Measurements from ENCODE around the gene TOPAZ1.
A peak's percentile ranks its signal among the peaks of the same experiment; 100 is the strongest.
"Not testable (repeated sequence)": the region's sequence is repeated elsewhere in the genome, so short reads cannot be mapped to it uniquely, and the experiment has no call there.

The TOPAZ1 gene

GRCh38 chr3:44343421-44343820, 101.7 kb downstream of the TOPAZ1 start:
- peaks cover 6 to 19% (median 13%) of the 10 kb centered on the region in 4 experiments for H3K4me1 ChIP-seq (ENCODE audit: control extremely low read depth in 1 of 4, control insufficient read depth in 4 of 4, insufficient read depth in 4 of 4, low read length in 3 of 4)
- DNase-seq, result no peak
- ChIA-PET POLR2A (no interaction called here), CTCF (interaction anchor here (1.2 to 1.9 kb wide), 2 partner anchors 19 to 96 kb away, joined by 3 to 7 read pairs; no protein-coding TSS in a partner anchor)
- no peak overlapping the region for H3K4me3 ChIP-seq (ENCODE audit: control insufficient read depth in 1 of 7, extremely low read depth in 1 of 7, insufficient read depth in 4 of 7, low read depth in 2 of 7, low read length in 6 of 7)
- H3K36me3 ChIP-seq (ENCODE audit: control insufficient read depth in 4 of 4, insufficient read depth in 4 of 4, low read length in 3 of 4), result no peaks in the 10 kb centered on the region
- H3K9me3 ChIP-seq (ENCODE audit: control extremely low read depth in 1 of 5, control insufficient read depth in 4 of 5, insufficient read depth in 2 of 5, low read depth in 1 of 5, low read length in 4 of 5), result no peaks in the 10 kb centered on the region
- no peaks in the 10 kb centered on the region for H3K27me3 ChIP-seq (replicated peaks in 2 of 5; ENCODE audit: control insufficient read depth in 4 of 5, insufficient read depth in 5 of 5, low read length in 4 of 5)
- H3K27ac ChIP-seq (ENCODE audit: insufficient read depth in 1 of 2, low read depth in 1 of 2, low read length in 2 of 2, poor library complexity in 1 of 2, severe bottlenecking in 2 of 2), result no peak overlapping the region

GRCh38 chr3:44346590-44346989, 104.9 kb downstream of the TOPAZ1 start:
- WGBS (ENCODE audit: insufficient coverage), result 98% methylated on average over 6 of the region's 6 CpGs
- H3K27ac ChIP-seq (ENCODE audit: insufficient read depth in 1 of 2, low read depth in 1 of 2, low read length in 2 of 2, poor library complexity in 1 of 2, severe bottlenecking in 2 of 2); POLR2A ChIA-PET; DNase-seq; H3K27me3 ChIP-seq (replicated peaks in 2 of 5; ENCODE audit: control insufficient read depth in 4 of 5, insufficient read depth in 5 of 5, low read length in 4 of 5); CTCF ChIA-PET; H3K9me3 ChIP-seq (ENCODE audit: control extremely low read depth in 1 of 5, control insufficient read depth in 4 of 5, insufficient read depth in 2 of 5, low read depth in 1 of 5, low read length in 4 of 5); H3K4me3 ChIP-seq (ENCODE audit: control insufficient read depth in 1 of 7, extremely low read depth in 1 of 7, insufficient read depth in 4 of 7, low read depth in 2 of 7, low read length in 6 of 7); H3K36me3 ChIP-seq (ENCODE audit: control insufficient read depth in 4 of 4, insufficient read depth in 4 of 4, low read length in 3 of 4); H3K4me1 ChIP-seq (ENCODE audit: control extremely low read depth in 1 of 4, control insufficient read depth in 4 of 4, insufficient read depth in 4 of 4, low read length in 3 of 4): not testable (repeated sequence)

- H3K27me3 ChIP-seq (replicated peaks in 2 of 5; ENCODE audit: control insufficient read depth in 4 of 5, insufficient read depth in 5 of 5, low read length in 4 of 5), result no peaks in the 10 kb centered on the region
- peaks cover 0 to 13% (median 6%) of the 10 kb centered on the region in 4 experiments for H3K36me3 ChIP-seq (ENCODE audit: control insufficient read depth in 4 of 4, insufficient read depth in 4 of 4, low read length in 3 of 4)
- DNase-seq, result no peak
- peaks cover 0 to 2% (median 1%) of the 10 kb centered on the region in 5 experiments for H3K9me3 ChIP-seq (ENCODE audit: control extremely low read depth in 1 of 5, control insufficient read depth in 4 of 5, insufficient read depth in 2 of 5, low read depth in 1 of 5, low read length in 4 of 5)
- 95% methylated on average over 5 of the region's 6 CpGs for WGBS (ENCODE audit: insufficient coverage)
- no peak overlapping the region for H3K27ac ChIP-seq (ENCODE audit: insufficient read depth in 1 of 2, low read depth in 1 of 2, low read length in 2 of 2, poor library complexity in 1 of 2, severe bottlenecking in 2 of 2)
- no peak overlapping the region for H3K4me3 ChIP-seq (ENCODE audit: control insufficient read depth in 1 of 7, extremely low read depth in 1 of 7, insufficient read depth in 4 of 7, low read depth in 2 of 7, low read length in 6 of 7)
- ChIA-PET CTCF (no interaction called here), POLR2A (no interaction called here)
- H3K4me1 ChIP-seq (ENCODE audit: control extremely low read depth in 1 of 4, control insufficient read depth in 4 of 4, insufficient read depth in 4 of 4, low read length in 3 of 4), result no peaks in the 10 kb centered on the region
Observed at GRCh38 chr3:44348993-44349392, 107.3 kb downstream of the TOPAZ1 start.

GRCh38 chr3:44353355-44353924, 111.8 kb downstream of the TOPAZ1 start:
- H3K9me3 ChIP-seq (ENCODE audit: control extremely low read depth in 1 of 5, control insufficient read depth in 4 of 5, insufficient read depth in 2 of 5, low read depth in 1 of 5, low read length in 4 of 5), result peaks cover 0 to 2% (median 1%) of the 10 kb centered on the region in 5 experiments
- H3K27ac ChIP-seq (ENCODE audit: insufficient read depth in 1 of 2, low read depth in 1 of 2, low read length in 2 of 2, poor library complexity in 1 of 2, severe bottlenecking in 2 of 2), result no peak overlapping the region
- no CpG with 5 or more reads among the region's 1 CpG for WGBS (ENCODE audit: insufficient coverage)
- no peak overlapping the region for H3K4me3 ChIP-seq (ENCODE audit: control insufficient read depth in 1 of 7, extremely low read depth in 1 of 7, insufficient read depth in 4 of 7, low read depth in 2 of 7, low read length in 6 of 7)
- no peaks in the 10 kb centered on the region for H3K4me1 ChIP-seq (ENCODE audit: control extremely low read depth in 1 of 4, control insufficient read depth in 4 of 4, insufficient read depth in 4 of 4, low read length in 3 of 4)
- POLR2A ChIA-PET, result no interaction called here
- H3K27me3 ChIP-seq (replicated peaks in 2 of 5; ENCODE audit: control insufficient read depth in 4 of 5, insufficient read depth in 5 of 5, low read length in 4 of 5), result no peaks in the 10 kb centered on the region
- no peak for DNase-seq
- peaks cover 0 to 19% (median 8%) of the 10 kb centered on the region in 4 experiments for H3K36me3 ChIP-seq (ENCODE audit: control insufficient read depth in 4 of 4, insufficient read depth in 4 of 4, low read length in 3 of 4)
- CTCF ChIA-PET, result no interaction called here

DNA sequence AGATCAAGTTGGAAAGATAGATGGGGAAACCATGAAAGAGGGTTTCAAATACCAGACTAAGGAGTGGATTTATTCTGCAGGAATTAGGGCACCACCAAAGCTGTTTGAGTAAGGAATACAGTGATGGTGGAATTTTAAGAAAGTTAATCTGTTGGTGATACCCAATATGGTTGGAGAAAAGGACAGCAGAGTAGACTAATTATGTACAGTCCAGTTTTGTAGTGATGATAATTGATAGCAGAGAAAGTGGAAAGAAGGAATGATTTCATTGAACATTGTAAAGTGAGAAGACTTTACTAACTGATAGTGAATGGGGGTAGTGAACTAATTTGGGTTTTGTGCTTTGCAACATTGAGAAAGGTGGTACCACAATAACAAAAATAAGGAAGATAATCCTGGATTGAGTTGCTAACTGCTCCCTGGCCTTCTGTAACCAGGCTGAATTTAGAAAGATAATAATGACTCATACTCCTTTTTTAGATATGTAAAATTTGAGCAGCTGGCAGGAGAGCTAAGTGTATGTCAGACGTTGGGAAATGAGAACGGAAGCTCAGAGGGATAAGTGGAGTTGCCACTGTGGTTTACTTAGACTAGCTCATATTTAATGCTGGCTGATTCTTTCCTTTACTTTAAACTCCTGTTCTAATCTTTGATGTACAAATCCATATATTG, 113.8 kb downstream of the TOPAZ1 start:
- Histone ChIP-seq H3K4me1 (ENCODE audit: control extremely low read depth in 1 of 4, control insufficient read depth in 4 of 4, insufficient read depth in 4 of 4, low read length in 3 of 4) (no peaks in the 10 kb centered on the region), H3K4me3 (ENCODE audit: control insufficient read depth in 1 of 7, extremely low read depth in 1 of 7, insufficient read depth in 4 of 7, low read depth in 2 of 7, low read length in 6 of 7) (no peak overlapping the region), H3K27me3 (replicated peaks in 2 of 5; ENCODE audit: control insufficient read depth in 4 of 5, insufficient read depth in 5 of 5, low read length in 4 of 5) (no peaks in the 10 kb centered on the region), H3K9me3 (ENCODE audit: control extremely low read depth in 1 of 5, control insufficient read depth in 4 of 5, insufficient read depth in 2 of 5, low read depth in 1 of 5, low read length in 4 of 5) (peaks cover 0 to 2% (median 1%) of the 10 kb centered on the region in 5 experiments), H3K36me3 (ENCODE audit: control insufficient read depth in 4 of 4, insufficient read depth in 4 of 4, low read length in 3 of 4) (peaks cover 3 to 29% (median 9%) of the 10 kb centered on the region in 4 experiments), H3K27ac (ENCODE audit: insufficient read depth in 1 of 2, low read depth in 1 of 2, low read length in 2 of 2, poor library complexity in 1 of 2, severe bottlenecking in 2 of 2) (no peak overlapping the region)
- DNase-seq, result peak in 2 of 3 donors; percentile 33 to 47
- ChIA-PET CTCF (interaction anchor here (0.6 to 1.5 kb wide), 4 partner anchors 9 to 450 kb away, joined by 3 to 4 read pairs (median 3); no protein-coding TSS in a partner anchor), POLR2A (no interaction called here)
- no CpG with 5 or more reads among the region's 2 CpGs for WGBS (ENCODE audit: insufficient coverage)

GRCh38 chr3:44359146-44359751, 117.6 kb downstream of the TOPAZ1 start:
- Histone ChIP-seq H3K36me3 (ENCODE audit: control insufficient read depth in 4 of 4, insufficient read depth in 4 of 4, low read length in 3 of 4) (peaks cover 2 to 16% (median 3%) of the 10 kb centered on the region in 4 experiments), H3K4me3 (ENCODE audit: control insufficient read depth in 1 of 7, extremely low read depth in 1 of 7, insufficient read depth in 4 of 7, low read depth in 2 of 7, low read length in 6 of 7) (no peak overlapping the region), H3K27me3 (replicated peaks in 2 of 5; ENCODE audit: control insufficient read depth in 4 of 5, insufficient read depth in 5 of 5, low read length in 4 of 5) (no peaks in the 10 kb centered on the region), H3K4me1 (ENCODE audit: control extremely low read depth in 1 of 4, control insufficient read depth in 4 of 4, insufficient read depth in 4 of 4, low read length in 3 of 4) (no peaks in the 10 kb centered on the region), H3K27ac (ENCODE audit: insufficient read depth in 1 of 2, low read depth in 1 of 2, low read length in 2 of 2, poor library complexity in 1 of 2, severe bottlenecking in 2 of 2) (no peak overlapping the region), H3K9me3 (ENCODE audit: control extremely low read depth in 1 of 5, control insufficient read depth in 4 of 5, insufficient read depth in 2 of 5, low read depth in 1 of 5, low read length in 4 of 5) (no peaks in the 10 kb centered on the region)
- ChIA-PET POLR2A (no interaction called here), CTCF (no interaction called here)
- DNase-seq, result no peak
- WGBS (ENCODE audit: insufficient coverage), result 100% methylated on average over 2 of the region's 3 CpGs

DNA sequence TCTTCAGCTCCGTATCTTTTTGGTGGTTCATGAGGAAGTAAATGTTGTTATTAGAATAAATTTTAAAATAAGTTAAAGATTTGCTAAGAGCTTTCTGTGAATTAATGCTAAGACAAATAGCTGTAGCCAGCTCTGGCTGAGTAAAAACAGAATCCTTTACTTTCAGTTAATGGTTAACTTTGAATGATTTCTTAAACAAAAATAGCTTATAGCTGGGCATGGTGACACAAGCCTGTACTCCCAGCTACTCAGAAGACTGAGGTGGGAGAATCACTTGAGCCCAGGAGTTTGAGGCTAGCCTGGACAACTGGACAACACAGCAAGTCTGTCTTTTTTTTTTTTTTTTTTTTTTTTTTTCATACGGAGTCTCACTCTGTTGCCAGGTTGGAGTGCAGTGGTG, 121.9 kb downstream of the TOPAZ1 start:
- CTCF ChIA-PET, result interaction anchor here (1.0 kb wide), 1 partner anchor 25 kb away, joined by 4 read pairs; the partner anchor contains the start of gene TCAIM
- no peak for DNase-seq
- H3K9me3 ChIP-seq (ENCODE audit: control extremely low read depth in 1 of 5, control insufficient read depth in 4 of 5, insufficient read depth in 2 of 5, low read depth in 1 of 5, low read length in 4 of 5), result no peaks in the 10 kb centered on the region
- H3K4me3 ChIP-seq (ENCODE audit: control insufficient read depth in 1 of 7, extremely low read depth in 1 of 7, insufficient read depth in 4 of 7, low read depth in 2 of 7, low read length in 6 of 7), result no peak overlapping the region
- WGBS (ENCODE audit: insufficient coverage), result 100% methylated on average over 1 of the region's 2 CpGs
- no peaks in the 10 kb centered on the region for H3K4me1 ChIP-seq (ENCODE audit: control extremely low read depth in 1 of 4, control insufficient read depth in 4 of 4, insufficient read depth in 4 of 4, low read length in 3 of 4)
- POLR2A ChIA-PET, result no interaction called here
- H3K27me3 ChIP-seq (replicated peaks in 2 of 5; ENCODE audit: control insufficient read depth in 4 of 5, insufficient read depth in 5 of 5, low read length in 4 of 5), result no peaks in the 10 kb centered on the region
- H3K27ac ChIP-seq (ENCODE audit: insufficient read depth in 1 of 2, low read depth in 1 of 2, low read length in 2 of 2, poor library complexity in 1 of 2, severe bottlenecking in 2 of 2), result no peak overlapping the region
- H3K36me3 ChIP-seq (ENCODE audit: control insufficient read depth in 4 of 4, insufficient read depth in 4 of 4, low read length in 3 of 4), result peaks cover 2 to 16% (median 5%) of the 10 kb centered on the region in 4 experiments

Measured in common myeloid progenitor, CD34-positive (primary cell).